Renal cortical epithelial cell (primary cell): Measurements from ENCODE around the gene RPRD1B. TPM values are rescaled to one million over a fixed set of nuclear protein-coding genes. Genes with fewer than 3 reads are reported as not detected.
A peak's percentile ranks its signal among the peaks of the same experiment; 100 is the strongest.

ENCODE experiments used
- DNase-seq: peaks from one replicate; pipeline ENCODE4 v3.0.0-alpha.2; 2011; ENCODE audit warnings: low read depth
- total RNA-seq: library from RNA; depleted of rRNA; stranded (reverse); fragments of >200 nt; gene quantifications from 2 replicates; pipeline ENCODE4 v1.2.3, GENCODE V29; 2014

Gene RPRD1B
- total RNA-seq, 1 donor from 2014 or later = 21.3 TPM

- no peak for DNase-seq
These were observed 2.8 kb downstream of the RPRD1B start for GRCh38 chr20:38036366-38036765.

- no peak for DNase-seq
These were observed 6.7 kb downstream of the RPRD1B start for GRCh38 chr20:38040276-38040675.

GRCh38 chr20:38043512-38044300 is 10.2 kb downstream of the RPRD1B start:
- DNase-seq = peak; percentile 84

DNA sequence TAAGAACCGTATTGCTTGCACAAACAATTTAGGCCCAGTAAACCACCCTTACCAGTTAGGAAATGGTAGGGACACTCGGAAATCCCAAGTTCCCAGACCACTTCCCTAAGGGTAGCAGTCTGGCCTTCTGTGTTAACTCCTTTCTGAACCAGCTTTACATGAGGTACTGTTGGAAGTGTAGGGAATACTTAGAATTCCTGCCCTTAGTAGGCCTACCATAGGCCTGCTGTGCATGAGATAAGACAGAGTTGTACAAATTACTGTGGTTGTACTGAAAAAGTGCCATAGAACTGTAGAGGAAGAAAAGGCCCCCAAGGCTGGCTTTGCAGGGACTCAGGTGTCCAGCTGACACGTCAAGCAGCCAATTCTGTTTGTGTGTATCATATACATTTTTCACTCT is 11.1 kb downstream of the RPRD1B start:
- no peak for DNase-seq

GRCh38 chr20:38046572-38046971 is 13.0 kb downstream of the RPRD1B start:
- DNase-seq = no peak

GRCh38 chr20:38049800-38050199 is 16.3 kb downstream of the RPRD1B start:
- peak; percentile 70 for DNase-seq

- peak; percentile 33 for DNase-seq
These were observed 17.1 kb downstream of the RPRD1B start for GRCh38 chr20:38050686-38051085.

- no peak for DNase-seq
These were observed 19.3 kb downstream of the RPRD1B start for GRCh38 chr20:38052870-38053269.

- DNase-seq = no peak
These were observed 21.1 kb downstream of the RPRD1B start for GRCh38 chr20:38054647-38055046.

DNA sequence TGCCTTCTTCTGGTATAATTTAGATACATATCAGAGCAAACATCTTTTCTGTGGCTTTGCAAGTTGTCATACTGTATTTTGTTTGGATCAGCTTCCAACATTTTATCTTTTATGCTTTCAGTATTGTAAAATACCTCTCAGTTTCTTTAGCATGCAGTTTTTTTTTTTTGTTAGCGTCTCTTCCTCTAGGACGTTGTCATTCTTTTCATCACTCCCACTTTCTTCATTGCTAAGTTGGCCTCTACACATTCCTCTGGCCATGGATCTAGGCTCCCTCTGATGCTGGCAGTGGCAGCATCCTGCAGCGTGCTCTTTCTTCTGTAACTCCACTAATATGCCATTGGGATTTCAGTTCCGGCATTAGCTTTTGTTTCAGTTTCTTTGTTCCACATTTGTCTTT is 21.7 kb downstream of the RPRD1B start:
- DNase-seq = no peak

DNA sequence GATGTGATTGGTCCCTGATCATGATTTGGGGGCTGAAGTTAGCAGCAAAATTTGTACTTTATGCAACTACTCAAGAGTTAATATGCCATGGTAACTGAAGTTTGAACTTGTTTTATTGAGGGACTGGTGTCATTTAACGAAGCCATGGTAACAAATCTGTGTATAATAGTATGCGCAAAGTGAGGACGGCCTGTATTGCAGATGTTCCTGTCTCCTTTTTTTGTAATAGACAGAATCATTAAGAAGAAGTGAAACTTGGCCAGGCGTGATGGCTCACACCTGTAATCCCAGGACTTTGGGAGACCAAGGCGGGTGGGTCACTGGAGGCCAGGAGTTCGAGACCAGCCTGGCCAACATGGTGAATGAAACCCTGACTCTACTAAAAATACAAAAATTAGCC is 22.3 kb downstream of the RPRD1B start:
- DNase-seq = no peak

GRCh38 chr20:38057351-38057972 is 23.9 kb downstream of the RPRD1B start:
- DNase-seq = peak; percentile 57

DNA sequence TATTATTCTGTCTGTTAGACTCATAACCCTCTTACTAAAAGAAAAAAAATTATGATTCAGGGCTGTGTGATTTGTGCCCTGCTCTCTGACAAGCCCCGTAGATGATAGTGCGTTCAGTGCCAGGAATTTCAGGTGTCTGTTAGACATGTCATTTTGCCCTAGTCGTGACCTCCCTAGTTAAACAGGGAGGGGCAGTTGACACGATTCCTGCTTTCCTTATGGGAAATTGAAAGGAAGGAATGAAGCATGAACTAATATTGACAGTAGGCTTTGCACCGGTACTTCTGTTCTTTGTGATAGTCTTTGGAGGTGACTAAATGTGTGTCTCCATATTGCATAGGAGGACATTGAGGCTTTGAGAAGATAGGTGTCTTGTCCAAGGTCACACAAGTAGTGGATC is 26.3 kb downstream of the RPRD1B start:
- DNase-seq = no peak

DNA sequence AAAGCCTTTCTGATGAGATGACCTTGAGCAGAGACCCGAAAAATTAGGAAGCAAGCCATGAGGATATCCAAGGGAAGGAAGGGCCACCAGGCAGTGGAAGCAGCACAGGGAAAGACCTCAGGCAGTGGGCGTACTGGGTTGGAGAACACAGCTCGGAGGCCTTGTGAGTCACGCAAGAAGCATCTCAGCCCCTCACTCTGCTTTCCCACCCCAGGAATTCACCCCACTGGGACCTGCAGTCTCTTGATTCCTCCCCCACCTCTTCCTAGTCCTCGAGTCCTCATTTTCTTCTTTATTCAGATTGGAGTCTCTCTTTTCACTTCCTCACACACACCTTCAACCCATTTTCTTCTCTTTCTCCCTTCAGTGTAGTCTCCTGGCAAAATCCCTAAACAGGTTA is 27.0 kb downstream of the RPRD1B start:
- peak; percentile 30 for DNase-seq

GRCh38 chr20:38061109-38061508 is 27.6 kb downstream of the RPRD1B start:
- no peak for DNase-seq

DNA sequence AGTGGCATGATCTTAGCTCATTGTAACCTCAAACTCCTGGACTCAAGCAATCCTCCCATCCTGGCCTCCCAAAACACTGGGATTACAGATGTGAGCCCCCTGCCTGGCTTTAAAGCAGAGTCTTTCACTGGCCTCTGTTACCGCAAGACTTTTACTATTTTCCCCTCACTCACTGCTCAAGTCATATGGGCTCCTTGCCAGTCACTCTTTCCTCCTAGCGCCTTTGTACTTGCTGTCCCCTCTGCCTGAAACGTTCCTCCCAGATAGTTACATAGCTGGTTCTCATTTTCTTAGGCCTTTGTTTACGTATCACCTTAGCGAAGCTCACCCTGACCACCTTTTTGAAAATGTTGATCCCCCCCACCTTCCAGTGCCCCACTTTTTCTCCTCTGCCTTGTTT is 29.3 kb downstream of the RPRD1B start:
- no peak for DNase-seq

- no peak for DNase-seq
These were observed 30.5 kb downstream of the RPRD1B start for GRCh38 chr20:38063911-38064530.

DNA sequence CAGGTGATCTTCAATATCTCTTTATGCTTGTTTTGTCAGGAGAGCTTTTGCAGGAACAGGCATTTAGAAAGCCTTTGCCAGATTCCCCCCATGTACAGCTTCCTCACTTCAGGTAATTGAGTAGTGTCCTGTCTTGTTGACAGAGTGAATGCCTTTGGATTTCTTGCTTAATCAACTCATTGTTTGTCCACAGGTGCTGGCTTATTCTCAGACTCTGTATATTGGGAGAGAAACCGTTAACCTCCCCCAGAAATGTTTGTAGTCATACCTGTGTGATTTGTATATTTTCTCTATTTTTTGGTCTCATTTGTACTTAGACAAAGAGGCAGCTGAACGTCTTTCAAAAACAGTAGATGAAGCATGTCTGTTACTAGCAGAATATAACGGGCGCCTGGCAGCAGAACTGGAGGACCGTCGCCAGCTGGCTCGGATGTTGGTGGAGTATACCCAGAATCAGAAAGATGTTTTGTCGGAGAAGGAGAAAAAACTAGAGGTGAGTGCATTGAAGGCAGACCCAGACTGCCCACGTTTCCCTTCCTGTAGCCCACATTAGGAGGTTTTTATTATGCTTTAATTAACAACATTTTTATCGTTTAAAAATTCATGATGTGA is 32.3 kb downstream of the RPRD1B start:
- DNase-seq = no peak

- DNase-seq = no peak
These were observed 33.6 kb downstream of the RPRD1B start for GRCh38 chr20:38066969-38067716.

DNA sequence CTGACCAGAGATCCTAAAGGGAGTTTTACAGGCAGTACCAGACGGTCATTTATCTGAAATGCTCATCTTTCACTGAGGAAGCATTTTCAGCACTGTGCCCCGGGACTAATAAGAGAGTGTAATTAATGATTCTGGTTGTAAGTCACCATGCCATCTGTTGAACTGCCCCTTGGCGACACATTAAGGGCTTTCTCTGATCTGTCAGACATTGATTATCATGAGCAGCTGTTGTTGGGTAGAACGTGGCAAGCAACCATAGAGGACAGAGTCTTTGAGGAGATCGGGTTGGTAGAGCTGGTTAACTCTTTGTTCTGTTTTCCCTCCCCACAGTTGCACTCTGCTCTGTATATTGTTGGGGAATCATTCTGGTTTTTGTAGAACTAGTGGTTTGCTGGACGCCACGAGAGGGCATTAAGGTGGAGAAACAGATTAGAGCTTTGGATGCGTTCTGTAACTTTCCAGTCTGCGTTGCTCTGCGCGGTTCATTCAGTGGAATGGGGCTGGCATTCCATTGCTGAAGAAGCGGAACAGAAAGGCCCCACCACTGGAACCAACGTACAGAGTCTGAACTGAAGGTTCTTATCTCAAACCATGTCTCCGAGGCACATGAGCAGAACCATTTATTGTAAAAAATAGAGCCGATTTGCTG is 34.3 kb downstream of the RPRD1B start:
- DNase-seq = no peak

GRCh38 chr20:38072898-38073297 is 39.4 kb downstream of the RPRD1B start:
- no peak for DNase-seq
